T47D (cell line): ENCODE results near the gene IZUMO3.
"Not testable (repeated sequence)": the region's sequence is repeated elsewhere in the genome, so short reads cannot be mapped to it uniquely, and the experiment has no call there.

Source experiments
- DNase-seq, 2 experiments: peaks; one replicate each; pipeline versions ENCODE4 v3.0.0 to v3.0.0-alpha.2; 2011 to 2012; ENCODE audit warnings: low read depth in 1 of 2, low spot score in 1 of 2
- JUND ChIP-seq: IDR thresholded peaks from 2 replicates; pipeline ENCODE4 v1.6.1; 2012; ENCODE audit warnings: low read depth
- in situ Hi-C: cut with HindIII; loops from 2 replicates; pipeline ENCODE4 v1.10.0; 2016; ENCODE audit warnings: low sequenced_read_pairs, low pct_unique_long_range_greater_than_20kb

IZUMO3 gene

GRCh38 chr9:24545847-24546522, at the start of gene IZUMO3:
Gene IZUMO3, minus strand, starts transcription at chr9:24545897. Its CDS starts 248 bp downstream, at chr9:24545649.
- DNase-seq, result no peak
- TF ChIP-seq JUND, result no peak
- in situ Hi-C loops, result no loop called here

- no peak for DNase-seq
- in situ Hi-C loops, result no loop called here
- no peak for TF ChIP-seq JUND
Observed at GRCh38 chr9:24594234-24594850, 48.6 kb upstream of the IZUMO3 start.

- in situ Hi-C loops, result no loop called here
- no peak for TF ChIP-seq JUND
- no peak for DNase-seq
Observed at GRCh38 chr9:24590432-24590831, 44.7 kb upstream of the IZUMO3 start.

- in situ Hi-C loops, result no loop called here
- DNase-seq, result no peak
- no peak for TF ChIP-seq JUND
Observed at GRCh38 chr9:24587883-24588282, 42.2 kb upstream of the IZUMO3 start.

GRCh38 chr9:24582146-24583126, 36.7 kb upstream of the IZUMO3 start:
- TF ChIP-seq JUND, result no peak
- in situ Hi-C loops, result no loop called here
- no peak for DNase-seq

GRCh38 chr9:24580005-24580404, 34.3 kb upstream of the IZUMO3 start:
- in situ Hi-C loops, DNase-seq: not testable (repeated sequence)

GRCh38 chr9:24572406-24572805, 26.7 kb upstream of the IZUMO3 start:
- no peak for DNase-seq
- in situ Hi-C loops, result no loop called here
- TF ChIP-seq JUND, result no peak

- in situ Hi-C loops, result no loop called here
- no peak for TF ChIP-seq JUND
- DNase-seq, result no peak
Observed at GRCh38 chr9:24561957-24562356, 16.3 kb upstream of the IZUMO3 start.

GRCh38 chr9:24553183-24553552, 7.5 kb upstream of the IZUMO3 start:
- in situ Hi-C loops, result no loop called here
- DNase-seq, result no peak
- no peak for TF ChIP-seq JUND

GRCh38 chr9:24552526-24553182, 7.0 kb upstream of the IZUMO3 start:
- no peak for DNase-seq
- in situ Hi-C loops, result no loop called here
- no peak for TF ChIP-seq JUND

GRCh38 chr9:24545285-24545684, 412 bp downstream of the IZUMO3 start:
- no peak for TF ChIP-seq JUND
- in situ Hi-C loops, result no loop called here
- no peak for DNase-seq

- no peak for DNase-seq
- in situ Hi-C loops, result no loop called here
- TF ChIP-seq JUND, result no peak
Observed at GRCh38 chr9:24518545-24518944, 27.2 kb downstream of the IZUMO3 start.
